ENCODE results near the gene SLC35B4.

SLC35B4 gene

GRCh38 chr7:134290286-134290685 lies 26.4 kb downstream of the SLC35B4 start:
- DNase-seq (ENCODE audit: low read depth): no peak

GRCh38 chr7:134289841-134290240 lies 26.9 kb downstream of the SLC35B4 start:
- no peak for DNase-seq (ENCODE audit: low read depth)

- DNase-seq (ENCODE audit: low read depth): no peak
These were observed 27.3 kb downstream of the SLC35B4 start for GRCh38 chr7:134289423-134289822.

GRCh38 chr7:134287916-134288659 lies 28.6 kb downstream of the SLC35B4 start:
- DNase-seq (ENCODE audit: low read depth): no peak

GRCh38 chr7:134284952-134285351 lies 31.8 kb downstream of the SLC35B4 start:
- DNase-seq (ENCODE audit: low read depth): no peak

- no peak for DNase-seq (ENCODE audit: low read depth)
These were observed 32.7 kb downstream of the SLC35B4 start for GRCh38 chr7:134284011-134284410.

- no peak for DNase-seq (ENCODE audit: low read depth)
These were observed 36.2 kb downstream of the SLC35B4 start for GRCh38 chr7:134280508-134280907.

GRCh38 chr7:134279898-134280297 lies 36.8 kb downstream of the SLC35B4 start:
- DNase-seq (ENCODE audit: low read depth): no peak

GRCh38 chr7:134279336-134279735 lies 37.4 kb downstream of the SLC35B4 start:
- no peak for DNase-seq (ENCODE audit: low read depth)

GRCh38 chr7:134278502-134279153 lies 38.1 kb downstream of the SLC35B4 start:
- DNase-seq (ENCODE audit: low read depth): no peak

GRCh38 chr7:134276951-134277350 lies 39.8 kb downstream of the SLC35B4 start:
- DNase-seq (ENCODE audit: low read depth): no peak

- DNase-seq (ENCODE audit: low read depth): no peak
These were observed 54.4 kb downstream of the SLC35B4 start for GRCh38 chr7:134262322-134262721.

- DNase-seq (ENCODE audit: low read depth): no peak
These were observed 60.9 kb downstream of the SLC35B4 start for GRCh38 chr7:134255814-134256213.

GRCh38 chr7:134254311-134254710 lies 62.4 kb downstream of the SLC35B4 start:
- DNase-seq (ENCODE audit: low read depth): no peak

- DNase-seq (ENCODE audit: low read depth): no peak
These were observed 68.5 kb downstream of the SLC35B4 start for GRCh38 chr7:134248196-134248595.

GRCh38 chr7:134246761-134247160 lies 70.0 kb downstream of the SLC35B4 start:
- DNase-seq (ENCODE audit: low read depth): no peak

GRCh38 chr7:134246347-134246746 lies 70.4 kb downstream of the SLC35B4 start:
- no peak for DNase-seq (ENCODE audit: low read depth)

- no peak for DNase-seq (ENCODE audit: low read depth)
These were observed 71.5 kb downstream of the SLC35B4 start for GRCh38 chr7:134245253-134245652.

Measured in stimulated activated CD8-positive, alpha-beta memory T cell treated with anti-CD3 and anti-CD28 coated beads, Interleukin-12 subunit alpha, Interleukin-12 subunit beta, amount 100 ng/mL, for 4 hours (primary cell).